ENCODE measurements around the gene NLGN1.

- TF ChIP-seq POLR2AphosphoS5 (IDR thresholded peaks at IDR 0.05; ENCODE audit: low read depth, low read length) (no peak), POLR2A (IDR thresholded peaks at IDR 0.05; ENCODE audit: low read depth, low read length) (no peak), TAF1 (IDR thresholded peaks at IDR 0.05; ENCODE audit: borderline replicate concordance, low read depth, low read length) (no peak)
Measured at GRCh38 chr3:174097686-174098085, 700.1 kb downstream of the NLGN1 start.

Data from GM12892 (cell line).